Measurements from ENCODE around the gene SIGMAR1. TPM values are rescaled to one million over a fixed set of nuclear protein-coding genes. Genes with fewer than 3 reads are reported as not detected.

The SIGMAR1 gene
- total RNA-seq, 1 donor from 2014 or later = 64.6 TPM

DNA sequence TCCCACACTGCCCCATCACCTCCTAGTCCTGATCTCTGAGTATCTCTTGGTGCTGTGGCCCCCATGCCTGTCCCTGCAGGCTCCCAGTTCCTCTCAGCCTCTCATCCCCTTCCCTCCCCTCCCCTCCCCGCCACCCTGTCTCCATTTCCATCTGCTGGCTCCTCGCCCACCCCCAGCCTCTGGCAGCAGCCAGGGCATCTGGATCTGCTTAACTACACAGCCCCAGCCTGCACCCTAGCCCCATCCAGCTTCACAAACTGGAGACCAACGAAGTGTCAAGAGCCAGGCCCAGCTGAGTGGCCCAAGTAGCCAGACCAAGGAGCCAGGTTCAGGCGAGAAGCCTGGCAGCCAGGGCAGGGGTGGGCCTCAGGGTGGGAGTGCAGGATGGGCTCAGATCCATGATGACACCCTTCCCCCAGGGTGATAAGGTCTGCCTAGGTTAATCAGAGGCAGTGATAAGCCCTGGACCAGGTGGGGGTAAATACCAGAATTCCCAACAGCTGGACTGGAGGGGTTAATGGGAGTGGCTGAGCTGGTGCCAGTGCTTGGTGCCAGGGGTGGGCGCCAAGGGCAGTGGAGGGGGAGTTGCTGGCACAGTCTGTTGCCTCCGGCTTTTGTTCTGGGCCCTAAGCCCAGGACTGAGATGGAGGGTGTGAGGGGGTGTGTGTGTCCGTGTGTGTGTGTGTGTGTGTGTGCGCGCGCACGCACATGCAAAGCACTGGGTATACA is 16.9 kb upstream of the SIGMAR1 start:
- Mint-ChIP-seq H3K27ac (no peak overlapping the region), H3K4me3 (ENCODE audit: low read depth) (no peak overlapping the region), H3K27me3 (no peaks in the 10 kb centered on the region), H3K4me1 (ENCODE audit: low read depth) (peaks cover 27% of the 10 kb centered on the region), H3K9me3 (ENCODE audit: low read depth) (no peaks in the 10 kb centered on the region), H3K36me3 (ENCODE audit: insufficient read depth) (peaks cover under 1% of the 10 kb centered on the region)
- no peak for DNase-seq (ENCODE audit: low spot score, unreplicated experiment)
- TF ChIP-seq, protein P1, sequence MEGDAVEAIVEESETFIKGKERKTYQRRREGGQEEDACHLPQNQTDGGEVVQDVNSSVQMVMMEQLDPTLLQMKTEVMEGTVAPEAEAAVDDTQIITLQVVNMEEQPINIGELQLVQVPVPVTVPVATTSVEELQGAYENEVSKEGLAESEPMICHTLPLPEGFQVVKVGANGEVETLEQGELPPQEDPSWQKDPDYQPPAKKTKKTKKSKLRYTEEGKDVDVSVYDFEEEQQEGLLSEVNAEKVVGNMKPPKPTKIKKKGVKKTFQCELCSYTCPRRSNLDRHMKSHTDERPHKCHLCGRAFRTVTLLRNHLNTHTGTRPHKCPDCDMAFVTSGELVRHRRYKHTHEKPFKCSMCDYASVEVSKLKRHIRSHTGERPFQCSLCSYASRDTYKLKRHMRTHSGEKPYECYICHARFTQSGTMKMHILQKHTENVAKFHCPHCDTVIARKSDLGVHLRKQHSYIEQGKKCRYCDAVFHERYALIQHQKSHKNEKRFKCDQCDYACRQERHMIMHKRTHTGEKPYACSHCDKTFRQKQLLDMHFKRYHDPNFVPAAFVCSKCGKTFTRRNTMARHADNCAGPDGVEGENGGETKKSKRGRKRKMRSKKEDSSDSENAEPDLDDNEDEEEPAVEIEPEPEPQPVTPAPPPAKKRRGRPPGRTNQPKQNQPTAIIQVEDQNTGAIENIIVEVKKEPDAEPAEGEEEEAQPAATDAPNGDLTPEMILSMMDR (IDR thresholded peaks at IDR 0.05; ENCODE audit: unreplicated experiment) = no peak

DNA sequence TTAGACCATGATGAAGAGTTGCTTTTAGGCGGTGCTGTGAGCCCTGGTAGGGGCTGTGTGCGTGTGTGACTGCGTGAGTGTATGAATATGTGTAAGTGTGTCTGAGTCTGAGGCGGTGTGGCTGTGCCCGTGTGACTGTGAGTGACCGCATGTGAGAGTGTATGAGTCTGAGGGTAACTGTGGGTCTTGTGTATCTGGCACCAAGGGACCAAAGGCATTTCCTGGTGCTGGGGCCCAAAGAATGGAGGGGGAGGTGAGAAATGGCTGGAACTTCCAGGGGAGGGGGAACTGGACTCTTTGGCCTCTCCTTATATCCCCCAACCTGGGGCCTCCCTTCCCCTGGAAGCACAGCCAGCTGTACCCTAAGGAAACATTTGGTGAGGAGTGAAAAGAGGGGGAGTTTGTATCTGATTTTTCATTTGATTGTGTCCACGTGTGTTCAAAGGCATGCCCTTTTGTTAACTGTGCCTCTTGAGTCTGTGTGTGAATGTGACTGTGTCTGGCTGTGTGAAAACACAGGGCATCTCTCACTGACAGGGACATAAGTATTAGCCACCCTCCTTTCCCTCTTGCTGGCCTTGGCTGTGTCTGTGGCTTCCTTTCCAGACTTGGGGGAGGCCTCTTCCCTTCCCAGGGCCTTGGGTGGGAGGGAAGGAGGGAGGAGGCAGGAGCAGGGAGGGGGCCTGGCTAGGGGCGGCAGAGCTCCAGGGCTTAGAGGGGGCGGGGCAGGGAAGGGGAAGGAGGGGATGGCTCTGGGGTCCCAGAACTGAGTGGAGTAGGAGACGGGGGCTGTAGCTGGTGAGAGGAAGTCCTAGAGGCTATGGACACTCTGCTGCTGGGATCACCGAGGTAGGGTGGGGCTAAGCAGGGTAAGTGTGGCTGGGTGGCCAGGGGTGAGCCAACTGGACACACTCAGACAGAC is 15.8 kb upstream of the SIGMAR1 start:
- peaks cover 6% of the 10 kb centered on the region for H3K36me3 Mint-ChIP-seq (ENCODE audit: insufficient read depth)
- H3K27me3 Mint-ChIP-seq = no peaks in the 10 kb centered on the region
- H3K9me3 Mint-ChIP-seq (ENCODE audit: low read depth) = no peaks in the 10 kb centered on the region
- no peak for DNase-seq (ENCODE audit: low spot score, unreplicated experiment)
- TF ChIP-seq, protein P1 (IDR thresholded peaks at IDR 0.05; ENCODE audit: unreplicated experiment) = no peak
- H3K4me3 Mint-ChIP-seq (ENCODE audit: low read depth) = peak overlapping the region; percentile 20
- H3K27ac Mint-ChIP-seq = peak overlapping the region; percentile 51
- peaks cover 27% of the 10 kb centered on the region for H3K4me1 Mint-ChIP-seq (ENCODE audit: low read depth)

DNA sequence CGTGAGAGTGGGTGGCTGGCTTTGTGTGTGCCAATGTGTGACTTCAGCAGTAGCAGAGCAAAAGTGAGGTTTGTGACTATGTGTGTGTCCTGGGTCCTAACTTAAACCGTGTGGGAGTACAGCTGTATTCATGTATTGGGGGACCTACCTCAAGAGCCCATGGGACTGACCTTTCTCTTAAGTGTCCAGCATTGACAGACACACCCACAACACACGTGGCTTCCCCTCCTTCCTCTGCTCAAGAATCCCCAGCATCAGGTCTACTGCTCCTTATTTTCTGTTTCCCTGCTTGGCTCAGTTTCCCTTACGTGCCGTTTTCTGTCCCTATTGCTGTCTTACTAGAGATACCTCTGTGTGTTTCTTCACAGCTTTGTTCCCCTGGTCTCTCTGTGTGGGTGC is 15.0 kb upstream of the SIGMAR1 start:
- peaks cover 34% of the 10 kb centered on the region for H3K4me1 Mint-ChIP-seq (ENCODE audit: low read depth)
- no peaks in the 10 kb centered on the region for H3K9me3 Mint-ChIP-seq (ENCODE audit: low read depth)
- TF ChIP-seq, protein P1 (IDR thresholded peaks at IDR 0.05; ENCODE audit: unreplicated experiment) = no peak
- no peak for DNase-seq (ENCODE audit: low spot score, unreplicated experiment)
- H3K27ac Mint-ChIP-seq = peak overlapping the region; percentile 51
- peaks cover 8% of the 10 kb centered on the region for H3K36me3 Mint-ChIP-seq (ENCODE audit: insufficient read depth)
- peak overlapping the region; percentile 66 for H3K4me3 Mint-ChIP-seq (ENCODE audit: low read depth)
- no peaks in the 10 kb centered on the region for H3K27me3 Mint-ChIP-seq

DNA sequence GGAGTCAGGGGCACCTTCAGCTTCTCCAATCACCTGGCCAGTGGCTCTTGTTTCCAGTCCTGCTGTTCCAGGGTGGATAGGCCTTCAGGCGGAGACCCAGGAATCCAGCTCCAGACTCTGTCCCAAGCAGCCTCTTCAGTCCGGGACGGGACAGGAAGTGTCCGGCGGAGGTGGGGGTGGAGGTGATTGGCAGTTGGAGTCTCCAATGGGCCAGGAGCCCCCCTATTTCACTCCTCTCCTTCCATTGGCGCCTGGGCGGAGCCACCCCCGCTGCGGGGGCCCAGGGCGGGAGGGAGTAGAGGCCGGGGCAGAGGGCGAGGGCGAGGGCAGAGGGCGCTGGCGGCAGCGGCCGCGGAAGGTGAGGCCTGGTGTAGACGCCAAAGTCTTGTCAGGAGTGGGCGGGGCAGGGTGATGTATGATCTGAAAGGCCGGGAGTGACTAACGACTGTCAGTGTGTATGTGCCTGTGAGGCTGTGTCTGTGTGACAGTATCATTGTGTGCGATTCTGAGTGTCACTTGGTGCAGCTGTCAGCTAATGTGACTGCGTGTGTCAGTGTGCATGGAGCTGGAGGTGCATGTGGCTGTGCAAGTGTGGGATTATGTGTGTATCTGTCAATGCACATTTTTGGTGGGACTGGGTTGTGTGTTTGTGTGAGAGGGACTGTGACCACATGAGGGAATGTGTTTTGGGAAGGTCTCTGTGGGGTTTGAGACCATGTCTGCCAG is 14.5 kb upstream of the SIGMAR1 start, which contains the start of gene IL11RA:
IL11RA (plus strand) TSS at position 310 of the 726 bp plus-strand sequence. CDS start 3,033 bp downstream, outside the sequence.
- TF ChIP-seq, protein P1 (IDR thresholded peaks at IDR 0.05; ENCODE audit: unreplicated experiment) = no peak
- peak within 1 kb of the TSS; percentile 66 for H3K4me3 Mint-ChIP-seq (ENCODE audit: low read depth)
- no peaks in the 10 kb centered on the region for H3K27me3 Mint-ChIP-seq
- no peaks in the 10 kb centered on the region for H3K9me3 Mint-ChIP-seq (ENCODE audit: low read depth)
- H3K4me1 Mint-ChIP-seq (ENCODE audit: low read depth) = peaks cover 40% of the 10 kb centered on the region
- H3K27ac Mint-ChIP-seq = peak within 1 kb of the TSS; percentile 85
- H3K36me3 Mint-ChIP-seq (ENCODE audit: insufficient read depth) = peaks cover 8% of the 10 kb centered on the region
- DNase-seq (ENCODE audit: low spot score, unreplicated experiment) = peak; percentile 40

DNA sequence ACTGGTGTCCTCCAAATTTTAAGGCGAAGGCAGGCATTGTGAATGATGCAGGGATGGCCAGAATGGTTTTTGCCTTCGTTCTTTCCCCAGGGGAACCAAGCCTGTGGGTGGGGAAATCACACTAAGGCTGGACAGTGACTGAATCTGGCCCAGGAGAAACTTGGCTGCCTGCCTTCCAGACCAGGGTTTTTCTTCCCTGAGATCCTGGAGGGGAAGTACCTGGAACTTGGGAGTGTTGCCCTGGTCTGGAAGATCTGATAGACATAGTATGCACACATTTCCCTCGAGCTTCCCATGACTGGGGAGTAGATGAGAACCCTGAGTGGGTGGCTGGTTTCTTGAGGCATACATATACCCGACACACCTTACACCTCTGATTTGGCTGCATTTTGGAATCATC is 13.7 kb upstream of the SIGMAR1 start:
- H3K9me3 Mint-ChIP-seq (ENCODE audit: low read depth) = no peaks in the 10 kb centered on the region
- TF ChIP-seq, protein P1 (IDR thresholded peaks at IDR 0.05; ENCODE audit: unreplicated experiment) = no peak
- no peak for DNase-seq (ENCODE audit: low spot score, unreplicated experiment)
- H3K27me3 Mint-ChIP-seq = no peaks in the 10 kb centered on the region
- peak overlapping the region; percentile 85 for H3K27ac Mint-ChIP-seq
- H3K36me3 Mint-ChIP-seq (ENCODE audit: insufficient read depth) = peaks cover 8% of the 10 kb centered on the region
- H3K4me3 Mint-ChIP-seq (ENCODE audit: low read depth) = peak overlapping the region; percentile 66
- peaks cover 43% of the 10 kb centered on the region for H3K4me1 Mint-ChIP-seq (ENCODE audit: low read depth)

Measured in progenitor cell of endocrine pancreas (in vitro differentiated cells).